HL-60 (cell line): ENCODE measurements around the gene GABBR2.

ENCODE experiments used
- DNase-seq, 2 experiments: peaks; one replicate each; pipeline ENCODE4 v3.0.0-alpha.2; 2010 to 2020; ENCODE audit warnings: low read depth in 1 of 2, low spot score in 1 of 2
- H3K27ac ChIP-seq: fragments of 250-450 bp; sonication (Bioruptor Pico); replicated peaks from 2 replicates; pipeline ENCODE4 v1.5.1; 2020; ENCODE audit warnings: mild to moderate bottlenecking, moderate library complexity
- H3K27me3 ChIP-seq: fragments of 250-450 bp; sonication (Bioruptor Pico); 2 replicates; pipeline ENCODE4 v1.5.1; 2021; ENCODE audit warnings: mild to moderate bottlenecking, moderate library complexity; ENCODE audit not compliant: insufficient read depth, poor library complexity, severe bottlenecking
- H3K4me3 ChIP-seq: replicated peaks from 2 replicates; pipeline ENCODE4 v1.5.1; 2011; ENCODE audit warnings: mild to moderate bottlenecking, control low read depth, low read length; ENCODE audit not compliant: insufficient read depth
- GABPA ChIP-seq: IDR thresholded peaks from 2 replicates; pipeline ENCODE4 v1.6.1; 2012; ENCODE audit warnings: low read depth
- POLR2AphosphoS5 ChIP-seq: IDR thresholded peaks from 2 replicates; pipeline ENCODE4 v1.6.1; 2012; ENCODE audit warnings: low read depth
- SPI1 ChIP-seq: IDR thresholded peaks from 2 replicates; pipeline ENCODE4 v1.6.1; 2012; ENCODE audit warnings: low read depth, mild to moderate bottlenecking, borderline replicate concordance
- TF ChIP-seq, protein P1 (sequence below): IDR thresholded peaks from one replicate; pipeline ENCODE4 v1.5.1; 2011; ENCODE audit warnings: low read length, control low read depth, inconsistent platforms; ENCODE audit not compliant: insufficient read depth
- TF ChIP-seq, protein P2 (sequence below): IDR thresholded peaks from 2 replicates; pipeline ENCODE4 v1.6.1; 2012; ENCODE audit warnings: low read depth; ENCODE audit not compliant: insufficient replicate concordance

The GABBR2 gene

DNA sequence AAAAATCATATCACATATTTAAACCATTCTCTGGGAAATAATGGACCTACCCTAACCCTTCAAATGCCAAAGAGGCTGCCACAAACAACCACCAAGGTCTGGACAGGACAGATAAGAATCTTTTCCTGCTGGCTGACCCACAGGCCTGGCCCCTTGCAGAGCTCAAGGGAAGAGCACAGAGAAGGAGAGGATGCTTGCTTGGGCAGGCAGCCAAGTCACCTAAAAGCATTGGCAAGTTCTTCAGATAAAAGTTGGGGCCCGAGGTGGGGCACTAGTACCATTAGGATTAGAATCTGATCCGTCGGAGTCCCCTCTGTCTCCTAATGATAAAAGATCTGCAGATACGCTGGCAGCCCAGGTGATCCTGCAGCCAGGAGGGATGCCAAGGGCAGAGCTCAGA lies 176.6 kb downstream of the GABBR2 start:
- Histone ChIP-seq H3K4me3 (no peak overlapping the region), H3K27me3 (peaks cover 3% of the 10 kb centered on the region), H3K27ac (no peak overlapping the region)
- TF ChIP-seq POLR2AphosphoS5 (no peak), GABPA (no peak), SPI1 (no peak)
- TF ChIP-seq, protein P1, sequence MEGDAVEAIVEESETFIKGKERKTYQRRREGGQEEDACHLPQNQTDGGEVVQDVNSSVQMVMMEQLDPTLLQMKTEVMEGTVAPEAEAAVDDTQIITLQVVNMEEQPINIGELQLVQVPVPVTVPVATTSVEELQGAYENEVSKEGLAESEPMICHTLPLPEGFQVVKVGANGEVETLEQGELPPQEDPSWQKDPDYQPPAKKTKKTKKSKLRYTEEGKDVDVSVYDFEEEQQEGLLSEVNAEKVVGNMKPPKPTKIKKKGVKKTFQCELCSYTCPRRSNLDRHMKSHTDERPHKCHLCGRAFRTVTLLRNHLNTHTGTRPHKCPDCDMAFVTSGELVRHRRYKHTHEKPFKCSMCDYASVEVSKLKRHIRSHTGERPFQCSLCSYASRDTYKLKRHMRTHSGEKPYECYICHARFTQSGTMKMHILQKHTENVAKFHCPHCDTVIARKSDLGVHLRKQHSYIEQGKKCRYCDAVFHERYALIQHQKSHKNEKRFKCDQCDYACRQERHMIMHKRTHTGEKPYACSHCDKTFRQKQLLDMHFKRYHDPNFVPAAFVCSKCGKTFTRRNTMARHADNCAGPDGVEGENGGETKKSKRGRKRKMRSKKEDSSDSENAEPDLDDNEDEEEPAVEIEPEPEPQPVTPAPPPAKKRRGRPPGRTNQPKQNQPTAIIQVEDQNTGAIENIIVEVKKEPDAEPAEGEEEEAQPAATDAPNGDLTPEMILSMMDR: no peak
- TF ChIP-seq, protein P2, sequence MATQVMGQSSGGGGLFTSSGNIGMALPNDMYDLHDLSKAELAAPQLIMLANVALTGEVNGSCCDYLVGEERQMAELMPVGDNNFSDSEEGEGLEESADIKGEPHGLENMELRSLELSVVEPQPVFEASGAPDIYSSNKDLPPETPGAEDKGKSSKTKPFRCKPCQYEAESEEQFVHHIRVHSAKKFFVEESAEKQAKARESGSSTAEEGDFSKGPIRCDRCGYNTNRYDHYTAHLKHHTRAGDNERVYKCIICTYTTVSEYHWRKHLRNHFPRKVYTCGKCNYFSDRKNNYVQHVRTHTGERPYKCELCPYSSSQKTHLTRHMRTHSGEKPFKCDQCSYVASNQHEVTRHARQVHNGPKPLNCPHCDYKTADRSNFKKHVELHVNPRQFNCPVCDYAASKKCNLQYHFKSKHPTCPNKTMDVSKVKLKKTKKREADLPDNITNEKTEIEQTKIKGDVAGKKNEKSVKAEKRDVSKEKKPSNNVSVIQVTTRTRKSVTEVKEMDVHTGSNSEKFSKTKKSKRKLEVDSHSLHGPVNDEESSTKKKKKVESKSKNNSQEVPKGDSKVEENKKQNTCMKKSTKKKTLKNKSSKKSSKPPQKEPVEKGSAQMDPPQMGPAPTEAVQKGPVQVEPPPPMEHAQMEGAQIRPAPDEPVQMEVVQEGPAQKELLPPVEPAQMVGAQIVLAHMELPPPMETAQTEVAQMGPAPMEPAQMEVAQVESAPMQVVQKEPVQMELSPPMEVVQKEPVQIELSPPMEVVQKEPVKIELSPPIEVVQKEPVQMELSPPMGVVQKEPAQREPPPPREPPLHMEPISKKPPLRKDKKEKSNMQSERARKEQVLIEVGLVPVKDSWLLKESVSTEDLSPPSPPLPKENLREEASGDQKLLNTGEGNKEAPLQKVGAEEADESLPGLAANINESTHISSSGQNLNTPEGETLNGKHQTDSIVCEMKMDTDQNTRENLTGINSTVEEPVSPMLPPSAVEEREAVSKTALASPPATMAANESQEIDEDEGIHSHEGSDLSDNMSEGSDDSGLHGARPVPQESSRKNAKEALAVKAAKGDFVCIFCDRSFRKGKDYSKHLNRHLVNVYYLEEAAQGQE: no peak
- DNase-seq: no peak

DNA sequence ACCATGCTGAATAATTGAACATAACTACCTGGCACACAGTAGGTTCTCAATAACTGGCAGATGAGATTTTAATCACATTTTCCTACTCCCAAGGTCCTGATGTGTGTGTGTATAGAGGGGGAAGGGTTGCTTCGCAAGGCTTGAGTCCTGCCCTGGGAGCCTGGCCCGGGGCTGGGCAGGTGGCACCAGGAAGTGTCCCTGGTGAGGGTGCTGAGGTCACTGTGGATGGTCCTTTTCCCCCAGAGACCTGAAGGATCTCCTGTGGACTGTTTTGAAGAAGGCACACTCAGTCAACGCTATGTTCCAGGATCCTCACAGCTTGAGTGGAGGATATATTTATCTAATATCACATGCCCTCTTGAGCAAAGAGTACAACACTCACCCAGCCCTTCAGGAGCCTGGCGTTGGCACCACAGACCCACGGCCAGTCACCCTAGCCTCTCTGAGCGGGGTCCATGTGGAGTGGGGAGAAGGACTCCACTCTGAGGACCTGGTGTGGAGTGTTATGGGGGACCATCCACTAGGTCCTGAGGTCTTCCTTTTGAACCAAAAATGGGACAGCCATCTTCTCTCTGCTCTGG lies 177.8 kb downstream of the GABBR2 start:
- no peak overlapping the region for H3K4me3 ChIP-seq
- no peak for DNase-seq
- no peak overlapping the region for H3K27ac ChIP-seq
- peaks cover 3% of the 10 kb centered on the region for H3K27me3 ChIP-seq
- TF ChIP-seq GABPA (no peak), POLR2AphosphoS5 (no peak), SPI1 (no peak)
- TF ChIP-seq, protein P2: no peak
- TF ChIP-seq, protein P1: no peak

DNA sequence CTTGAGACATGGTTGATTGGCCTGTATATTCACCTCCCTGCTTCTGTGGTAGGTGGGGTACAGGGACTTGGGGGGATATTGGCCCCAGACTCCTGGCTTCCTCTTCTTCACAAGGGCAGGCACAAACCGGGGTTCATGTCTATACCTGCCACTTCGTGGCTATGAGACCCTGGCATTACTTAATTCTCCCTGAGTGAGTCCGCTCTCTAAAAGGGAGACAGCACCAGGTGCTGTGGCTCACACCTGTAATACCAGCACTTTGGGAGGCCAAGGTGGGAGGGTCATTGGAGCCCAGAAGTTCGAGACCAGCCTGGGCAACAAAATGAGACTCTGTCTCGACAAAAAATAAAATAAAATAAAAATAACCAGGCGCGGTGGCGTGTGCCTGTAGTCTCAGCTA lies 178.5 kb downstream of the GABBR2 start:
- no peak for DNase-seq
- TF ChIP-seq GABPA: no peak
- no peak for TF ChIP-seq SPI1
- TF ChIP-seq POLR2AphosphoS5: no peak
- TF ChIP-seq, protein P2: no peak
- TF ChIP-seq, protein P1: no peak
- H3K4me3 ChIP-seq: no peak overlapping the region
- H3K27me3 ChIP-seq: peaks cover 3% of the 10 kb centered on the region
- no peak overlapping the region for H3K27ac ChIP-seq
